WTC11 (cell line): ENCODE measurements around the gene SMURF1. TPM values are rescaled to one million over a fixed set of nuclear protein-coding genes. Genes with fewer than 3 reads are reported as not detected.
"Not testable (repeated sequence)": the region's sequence is repeated elsewhere in the genome, so short reads cannot be mapped to it uniquely, and the experiment has no call there.

ENCODE experiments used
- ATAC-seq: fragments of 200-7000 bp; cut with Tn5 transposase; 2 replicates; pipeline ENCODE4 v1.10.0; 2021; ENCODE audit warnings: mild to moderate bottlenecking, moderate library complexity
- CTCF ChIA-PET: fragments of 300-600 bp; sonication (Branson Sonifier 250); formaldehyde crosslinking; loops from one replicate; lab custom pipeline; 2021; ENCODE audit warnings: antibody characterized with exemption; lab: Charles Lee
- POLR2A ChIA-PET: fragments of 350-600 bp; sonication (Branson Sonifier 250); formaldehyde crosslinking; loops from one replicate; lab custom pipeline; 2021; ENCODE audit warnings: antibody characterized with exemption; lab: Charles Lee
- DNase-seq: peaks from one replicate; pipeline ENCODE4 v3.0.0; 2021; ENCODE audit warnings: low spot score
- H3K27ac Mint-ChIP-seq: 2 replicates; pipeline ENCODE4 v1.8.0; 2021; ENCODE audit warnings: mixed read lengths
- H3K27me3 Mint-ChIP-seq: 2 replicates; pipeline ENCODE4 v1.8.0; 2021; ENCODE audit warnings: low read depth, mild to moderate bottlenecking, moderate library complexity, mixed read lengths
- H3K36me3 Mint-ChIP-seq: 2 replicates; pipeline ENCODE4 v1.8.0; 2021; ENCODE audit warnings: mixed read lengths
- H3K4me1 Mint-ChIP-seq: 2 replicates; pipeline ENCODE4 v1.8.0; 2022; ENCODE audit warnings: mixed read lengths
- H3K4me3 Mint-ChIP-seq: 2 replicates; pipeline ENCODE4 v1.8.0; 2021; ENCODE audit warnings: mild to moderate bottlenecking, moderate library complexity, mixed read lengths
- H3K9me3 Mint-ChIP-seq: 2 replicates; pipeline ENCODE4 v1.8.0; 2021; ENCODE audit warnings: mixed read lengths
- CREB1 ChIP-seq: sonication (generic); formaldehyde crosslinking; IDR thresholded peaks from 2 replicates; pipeline ENCODE4 v1.8.0; 2023; ENCODE audit warnings: mild to moderate bottlenecking, missing genetic modification reagents
- E2F4 ChIP-seq: sonication (generic); formaldehyde crosslinking; IDR thresholded peaks from 2 replicates; pipeline ENCODE4 v1.8.1; 2022; ENCODE audit warnings: low read depth, mild to moderate bottlenecking, moderate library complexity, missing genetic modification reagents, borderline replicate concordance
- E2F5 ChIP-seq: sonication (generic); formaldehyde crosslinking; IDR thresholded peaks from 2 replicates; pipeline ENCODE4 v1.8.1; 2022; ENCODE audit warnings: mild to moderate bottlenecking, moderate library complexity, missing genetic modification reagents
- ELF4 ChIP-seq: sonication (generic); formaldehyde crosslinking; IDR thresholded peaks from 2 replicates; pipeline ENCODE4 v1.8.1; 2022; ENCODE audit warnings: low read depth, mild to moderate bottlenecking, moderate library complexity, missing genetic modification reagents
- ESRRA ChIP-seq: sonication (generic); formaldehyde crosslinking; IDR thresholded peaks from 2 replicates; pipeline ENCODE4 v1.8.1; 2022; ENCODE audit warnings: mild to moderate bottlenecking, missing genetic modification reagents, borderline replicate concordance
- FOXJ3 ChIP-seq: sonication (generic); formaldehyde crosslinking; IDR thresholded peaks from 2 replicates; pipeline ENCODE4 v1.9.0; 2021; ENCODE audit warnings: missing genetic modification reagents, mild to moderate bottlenecking, borderline replicate concordance
- GTF2I ChIP-seq: fragments of 250-450 bp; sonication (Bioruptor Pico); conservative IDR thresholded peaks from 2 replicates; pipeline ENCODE4 v1.4.0; 2021; ENCODE audit warnings: mild to moderate bottlenecking
- IRF1 ChIP-seq: sonication (generic); formaldehyde crosslinking; IDR thresholded peaks from 2 replicates; pipeline ENCODE4 v1.8.0; 2023; ENCODE audit warnings: missing genetic modification reagents
- NFE2L1 ChIP-seq: sonication (generic); formaldehyde crosslinking; IDR thresholded peaks from 2 replicates; pipeline ENCODE4 v1.8.1; 2023; ENCODE audit warnings: missing genetic modification reagents
- NFYB ChIP-seq: sonication (generic); formaldehyde crosslinking; conservative IDR thresholded peaks from 2 replicates; pipeline ENCODE4 v1.8.0; 2022; ENCODE audit warnings: low read depth, missing genetic modification reagents
- OVOL2 ChIP-seq: fragments of 250-450 bp; sonication (Bioruptor Pico); IDR thresholded peaks from 2 replicates; pipeline ENCODE4 v1.9.0; 2021; ENCODE audit warnings: mild to moderate bottlenecking, borderline replicate concordance
- SMAD4 ChIP-seq: sonication (generic); formaldehyde crosslinking; IDR thresholded peaks from 2 replicates; pipeline ENCODE4 v1.8.0; 2022; ENCODE audit warnings: mild to moderate bottlenecking, missing genetic modification reagents
- SP1 ChIP-seq: sonication (generic); formaldehyde crosslinking; conservative IDR thresholded peaks from 2 replicates; pipeline ENCODE4 v1.8.1; 2022; ENCODE audit warnings: missing genetic modification reagents
- TEAD1 ChIP-seq: sonication (generic); formaldehyde crosslinking; IDR thresholded peaks from 2 replicates; pipeline ENCODE4 v1.8.0; 2022; ENCODE audit warnings: mild to moderate bottlenecking, missing genetic modification reagents
- TP53 ChIP-seq: sonication (generic); formaldehyde crosslinking; IDR thresholded peaks from 2 replicates; pipeline ENCODE4 v1.8.1; 2023; ENCODE audit warnings: mild to moderate bottlenecking, missing genetic modification reagents
- ZBTB21 ChIP-seq: sonication (generic); formaldehyde crosslinking; IDR thresholded peaks from 2 replicates; pipeline ENCODE4 v1.8.1; 2023; ENCODE audit warnings: mild to moderate bottlenecking, missing genetic modification reagents, borderline replicate concordance
- ZNF121 ChIP-seq: sonication (generic); formaldehyde crosslinking; IDR thresholded peaks from 2 replicates; pipeline ENCODE4 v1.8.0; 2023; ENCODE audit warnings: missing genetic modification reagents
- ZNF219 ChIP-seq: sonication (generic); formaldehyde crosslinking; IDR thresholded peaks from 2 replicates; pipeline ENCODE4 v1.8.0; 2023; ENCODE audit warnings: missing genetic modification reagents, mild to moderate bottlenecking, borderline replicate concordance
- ZNF232 ChIP-seq: sonication (generic); formaldehyde crosslinking; IDR thresholded peaks from 2 replicates; pipeline ENCODE4 v1.8.0; 2022; ENCODE audit warnings: mild to moderate bottlenecking, missing genetic modification reagents
- ZNF423 ChIP-seq: fragments of 250-450 bp; sonication (Bioruptor Pico); IDR thresholded peaks from 2 replicates; pipeline ENCODE4 v2.1.2; 2022; ENCODE audit warnings: mild to moderate bottlenecking, moderate library complexity
- ZNF425 ChIP-seq: fragments of 250-450 bp; sonication (Bioruptor Pico); conservative IDR thresholded peaks from 2 replicates; pipeline ENCODE4 v1.9.0; 2021; ENCODE audit warnings: mild to moderate bottlenecking
- ZNF671 ChIP-seq: fragments of 250-450 bp; sonication (Bioruptor Pico); IDR thresholded peaks from 2 replicates; pipeline ENCODE4 v1.8.0; 2021; ENCODE audit warnings: mild to moderate bottlenecking
- total RNA-seq: library from RNA; stranded (reverse); gene quantifications from 3 replicates; pipeline ENCODE4 v1.2.3, GENCODE V29; 2021

The SMURF1 gene
- total RNA-seq, 1 experiment from 2014 or later, result 23.2 TPM

- POLR2A ChIA-PET, H3K4me3 Mint-ChIP-seq, ATAC-seq, H3K4me1 Mint-ChIP-seq, CTCF ChIA-PET, DNase-seq, H3K27ac Mint-ChIP-seq, H3K27me3 Mint-ChIP-seq, H3K9me3 Mint-ChIP-seq: not testable (repeated sequence)
- H3K36me3 Mint-ChIP-seq, result peaks cover 74% of the 10 kb centered on the region
- peak; percentile 63; the same call in 1 of the 2 replicates for TF ChIP-seq ZNF121
Observed at GRCh38 chr7:99044858-99045257, 99.0 kb downstream of the SMURF1 start.

- Mint-ChIP-seq H3K36me3 (peaks cover 72% of the 10 kb centered on the region), H3K27ac (peak overlapping the region; percentile 22; the same call in 1 of the 2 replicates), H3K9me3 (no peaks in the 10 kb centered on the region), H3K27me3 (no peaks in the 10 kb centered on the region), H3K4me1 (0 out of 2 replicates have a peak, but pooled peaks cover 3% of the 10 kb centered on the region), H3K4me3 (no peak overlapping the region)
- no peak for ATAC-seq
- CTCF ChIA-PET, result no interaction called here
- no peak for DNase-seq
- no peak for TF ChIP-seq TEAD1 (CRISPR knock-in tag)
- TF ChIP-seq ZBTB21 (CRISPR knock-in tag), result no peak
- POLR2A ChIA-PET, result no interaction called here
Observed at GRCh38 chr7:99042957-99043356, 101.0 kb downstream of the SMURF1 start.

- Mint-ChIP-seq H3K27me3 (no peaks in the 10 kb centered on the region), H3K9me3 (no peaks in the 10 kb centered on the region), H3K36me3 (peaks cover 73% of the 10 kb centered on the region)
- POLR2A ChIA-PET, result no interaction called here
- no peak for TF ChIP-seq E2F5 (CRISPR knock-in tag)
- no peak for TF ChIP-seq E2F4
- no peak for TF ChIP-seq FOXJ3 (CRISPR knock-in tag)
- TF ChIP-seq NFYB (CRISPR knock-in tag), result no peak
- TF ChIP-seq ZNF671 (CRISPR knock-in tag), result no peak
- no peak for TF ChIP-seq CREB1 (CRISPR knock-in tag)
- TF ChIP-seq SMAD4, result no peak
- no peak for TF ChIP-seq ESRRA
- no peak for TF ChIP-seq ZNF423 (CRISPR knock-in tag)
- TF ChIP-seq SP1 (CRISPR knock-in tag), result no peak
- no peak for TF ChIP-seq ELF4 (CRISPR knock-in tag)
- TF ChIP-seq OVOL2 (CRISPR knock-in tag), result no peak
- TF ChIP-seq ZNF219 (CRISPR knock-in tag), result no peak
- no peak for TF ChIP-seq NFE2L1
- TF ChIP-seq ZNF425 (CRISPR knock-in tag), result no peak
- TF ChIP-seq GTF2I, result no peak
- TF ChIP-seq ZNF232 (CRISPR knock-in tag), result no peak
- TF ChIP-seq TP53, result no peak
- no peak for TF ChIP-seq IRF1 (CRISPR knock-in tag)
- TF ChIP-seq, all 79 proteins: peak for 0
- ATAC-seq, result no peak
- Mint-ChIP-seq H3K4me1 (0 out of 2 replicates have a peak, but pooled peaks cover 3% of the 10 kb centered on the region), H3K4me3 (no peak overlapping the region), H3K27ac (peak overlapping the region; percentile 39; the same call in 1 of the 2 replicates)
- no peak for DNase-seq
- CTCF ChIA-PET, result interaction anchor here (1.9 to 2.2 kb wide), 2 partner anchors 143 to 229 kb away, joined by 5 to 8 read pairs; no protein-coding TSS in a partner anchor
Observed at GRCh38 chr7:99041526-99041925, 102.4 kb downstream of the SMURF1 start.
